KMS-11 (cell line): Measurements from ENCODE around the gene NPTXR.

Experiments
- H2AFZ ChIP-seq: fragments of 200-600 bp; sonication (generic); 2 replicates; pipeline ENCODE4 v1.6.1; 2016; ENCODE audit warnings: antibody characterized with exemption, mixed run types, low read depth
- H3K27ac ChIP-seq: fragments of 200-600 bp; sonication (generic); 2 replicates; pipeline ENCODE4 v1.6.1; 2016; ENCODE audit warnings: mild to moderate bottlenecking, mixed run types
- H3K27me3 ChIP-seq: fragments of 200-600 bp; sonication (generic); 2 replicates; pipeline ENCODE4 v1.6.1; 2017; ENCODE audit warnings: mild to moderate bottlenecking, low read depth, mixed run types, moderate library complexity; ENCODE audit not compliant: insufficient read depth
- H3K36me3 ChIP-seq: fragments of 200-600 bp; sonication (generic); 2 replicates; pipeline ENCODE4 v1.6.1; 2017; ENCODE audit warnings: mild to moderate bottlenecking, mixed run types; ENCODE audit not compliant: insufficient read depth
- H3K4me1 ChIP-seq: fragments of 200-600 bp; sonication (generic); 2 replicates; pipeline ENCODE4 v1.6.1; 2016; ENCODE audit warnings: mild to moderate bottlenecking, low read depth, mixed run types; ENCODE audit not compliant: poor library complexity, severe bottlenecking
- H3K4me2 ChIP-seq: fragments of 200-600 bp; sonication (generic); 2 replicates; pipeline ENCODE4 v1.7.0; 2016; ENCODE audit warnings: mild to moderate bottlenecking, mixed run types
- H3K4me3 ChIP-seq: fragments of 200-600 bp; sonication (generic); IDR thresholded peaks from 2 replicates; pipeline ENCODE4 v1.6.1; 2017; ENCODE audit warnings: low read depth, low read length, mixed read lengths; ENCODE audit not compliant: insufficient read depth
- H3K79me2 ChIP-seq: fragments of 200-600 bp; sonication (generic); 2 replicates; pipeline ENCODE4 v1.6.1; 2016; ENCODE audit warnings: low read depth, mixed run types; ENCODE audit not compliant: insufficient read depth
- H3K9ac ChIP-seq: fragments of 200-600 bp; sonication (generic); 2 replicates; pipeline ENCODE4 v1.6.1; 2016; ENCODE audit warnings: mild to moderate bottlenecking, mixed run types
- H4K20me1 ChIP-seq: fragments of 200-600 bp; sonication (generic); 2 replicates; pipeline ENCODE4 v1.6.1; 2016; ENCODE audit warnings: mild to moderate bottlenecking, mixed run types; ENCODE audit not compliant: insufficient read depth
- CTCF ChIP-seq: fragments of 200-600 bp; sonication (generic); conservative IDR thresholded peaks from 2 replicates; pipeline ENCODE4 v1.6.1; 2017; ENCODE audit warnings: low read depth, mild to moderate bottlenecking, antibody characterized with exemption, low read length, moderate library complexity, mixed read lengths

Gene NPTXR

GRCh38 chr22:38788021-38788816, 55.6 kb downstream of the NPTXR start:
- H3K4me2 ChIP-seq = no peak overlapping the region

DNA sequence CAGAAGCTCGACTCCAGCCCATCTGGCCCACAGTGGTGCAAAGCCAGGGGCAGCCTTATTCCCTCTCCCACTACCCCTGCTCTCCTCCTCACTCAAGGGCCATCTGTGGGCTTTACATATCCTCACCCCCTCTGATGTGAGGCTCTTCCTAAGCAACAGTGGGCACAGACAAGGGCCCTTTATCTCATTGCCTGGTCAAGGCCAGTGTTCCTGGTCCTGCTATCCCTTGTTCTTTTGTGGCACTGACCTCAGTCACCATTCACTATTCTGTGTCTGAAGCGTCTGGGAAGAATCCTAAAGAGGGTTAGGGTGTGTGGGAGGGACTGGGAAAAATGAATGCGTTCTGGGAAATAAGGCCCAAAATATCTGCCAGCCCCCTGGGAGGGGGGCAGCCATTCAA, 57.2 kb downstream of the NPTXR start:
- no peak overlapping the region for H3K4me3 ChIP-seq
- no peaks in the 10 kb centered on the region for H3K36me3 ChIP-seq
- no peaks in the 10 kb centered on the region for H3K27me3 ChIP-seq
- no peak for TF ChIP-seq CTCF
- no peak overlapping the region for H2AFZ ChIP-seq
- H3K9ac ChIP-seq = no peak overlapping the region
- no peaks in the 10 kb centered on the region for H3K79me2 ChIP-seq
- H3K27ac ChIP-seq = no peak overlapping the region
- H3K4me2 ChIP-seq = no peak overlapping the region
- no peaks in the 10 kb centered on the region for H3K4me1 ChIP-seq
- no peaks in the 10 kb centered on the region for H4K20me1 ChIP-seq

More at GRCh38 chr22:38788021-38788816, 55.6 kb downstream of the NPTXR start:
- H3K4me3 ChIP-seq = no peak overlapping the region
- no peaks in the 10 kb centered on the region for H4K20me1 ChIP-seq
- H3K36me3 ChIP-seq = no peaks in the 10 kb centered on the region
- no peak overlapping the region for H3K9ac ChIP-seq
- no peaks in the 10 kb centered on the region for H3K4me1 ChIP-seq
- no peak overlapping the region for H2AFZ ChIP-seq
- H3K27ac ChIP-seq = no peak overlapping the region
- no peak for TF ChIP-seq CTCF
- H3K27me3 ChIP-seq = no peaks in the 10 kb centered on the region
- H3K79me2 ChIP-seq = no peaks in the 10 kb centered on the region

DNA sequence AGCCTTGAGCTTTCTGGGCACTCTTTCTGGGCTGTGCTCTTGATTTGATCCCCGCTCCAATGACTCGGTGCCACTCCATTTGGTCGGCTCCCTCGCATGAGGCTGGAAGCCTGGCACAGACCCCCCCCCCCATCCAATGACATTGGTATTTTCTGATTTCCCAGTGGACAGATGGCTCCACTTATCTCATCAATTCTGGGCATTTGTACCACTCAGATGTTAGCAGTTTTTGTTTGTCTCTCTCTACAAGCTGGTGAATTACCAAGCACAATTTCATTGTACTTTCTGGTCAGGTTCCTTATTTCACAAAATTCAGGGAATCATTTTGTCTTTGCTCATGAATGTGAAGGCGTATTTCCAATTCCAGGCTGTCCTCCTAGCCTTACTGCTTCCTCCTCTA, 59.0 kb downstream of the NPTXR start:
- no peak overlapping the region for H3K9ac ChIP-seq
- no peaks in the 10 kb centered on the region for H4K20me1 ChIP-seq
- TF ChIP-seq CTCF = no peak
- H3K36me3 ChIP-seq = no peaks in the 10 kb centered on the region
- H3K27me3 ChIP-seq = no peaks in the 10 kb centered on the region
- no peaks in the 10 kb centered on the region for H3K79me2 ChIP-seq
- H3K4me2 ChIP-seq = no peak overlapping the region
- H3K4me3 ChIP-seq = no peak overlapping the region
- H3K4me1 ChIP-seq = no peaks in the 10 kb centered on the region
- no peak overlapping the region for H2AFZ ChIP-seq
- H3K27ac ChIP-seq = no peak overlapping the region

DNA sequence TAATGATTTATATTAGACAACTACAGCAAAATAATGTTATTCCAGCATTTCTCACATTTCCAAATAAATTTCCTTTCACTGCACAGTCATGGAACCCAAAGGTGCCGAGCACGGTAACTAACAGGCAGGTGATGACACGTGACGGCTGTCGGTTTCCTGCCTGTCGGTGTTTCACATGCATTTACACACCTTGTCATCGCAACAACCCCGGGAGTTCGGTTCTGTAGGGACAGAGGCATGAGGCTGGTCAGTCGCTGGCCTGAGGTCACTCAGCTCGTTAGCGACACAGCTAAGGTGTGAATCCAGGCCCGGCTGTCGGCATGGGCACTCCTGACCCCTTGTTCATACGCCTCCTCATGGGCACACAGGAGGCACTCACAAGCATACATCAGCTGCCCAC, 59.8 kb downstream of the NPTXR start:
- Histone ChIP-seq H3K9ac (no peak overlapping the region), H4K20me1 (no peaks in the 10 kb centered on the region), H3K4me2 (no peak overlapping the region), H3K36me3 (no peaks in the 10 kb centered on the region), H3K27me3 (no peaks in the 10 kb centered on the region), H3K4me3 (no peak overlapping the region), H3K27ac (no peak overlapping the region), H3K79me2 (no peaks in the 10 kb centered on the region), H3K4me1 (no peaks in the 10 kb centered on the region), H2AFZ (no peak overlapping the region)
- no peak for TF ChIP-seq CTCF
